HG03066 (cell line): ENCODE data around the gene MYH13.
"Not testable (repeated sequence)": the region's sequence is repeated elsewhere in the genome, so short reads cannot be mapped to it uniquely, and the experiment has no call there.

Experiments used
- ATAC-seq: cut with Tn5 transposase; IDR thresholded peaks from one replicate; pipeline ENCODE4 v1.9.1; 2021; ENCODE audit warnings: low read depth; ENCODE audit not compliant: unreplicated experiment

Gene MYH13

GRCh38 chr17:10306585-10306984 is 66.2 kb downstream of the MYH13 start:
- no peak for ATAC-seq

- ATAC-seq, result no peak
These were observed 67.4 kb downstream of the MYH13 start for GRCh38 chr17:10305398-10305797.

DNA sequence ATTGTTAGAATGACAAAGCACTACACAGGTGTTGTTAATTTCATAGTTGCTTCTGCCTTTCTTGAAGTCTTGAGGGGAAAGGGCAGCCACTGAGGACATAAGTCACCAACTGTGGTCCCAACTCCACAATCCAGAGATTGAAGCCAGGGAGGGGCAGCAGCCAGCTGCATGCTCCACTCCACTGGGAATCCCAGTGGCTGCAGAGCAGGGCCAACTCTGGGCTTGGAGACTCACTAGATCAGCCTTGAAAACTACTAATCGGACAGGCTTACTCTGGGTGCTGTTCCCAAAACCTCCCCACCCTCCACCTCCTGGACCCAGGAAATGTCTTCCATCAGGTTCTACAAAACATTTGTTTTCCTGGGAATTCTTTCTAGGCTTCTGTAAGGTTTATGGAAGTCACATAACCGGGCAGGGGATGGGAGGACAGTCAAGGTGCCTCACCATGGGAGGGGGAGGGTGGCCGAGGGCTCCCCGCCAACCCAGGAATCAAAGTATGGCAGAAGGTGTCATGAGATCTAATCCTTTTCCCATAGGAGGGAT is 68.0 kb downstream of the MYH13 start:
- ATAC-seq, result no peak

GRCh38 chr17:10297691-10298090 is 75.1 kb downstream of the MYH13 start:
- ATAC-seq, result no peak

- no peak for ATAC-seq
These were observed 77.0 kb downstream of the MYH13 start for GRCh38 chr17:10295728-10296343.

DNA sequence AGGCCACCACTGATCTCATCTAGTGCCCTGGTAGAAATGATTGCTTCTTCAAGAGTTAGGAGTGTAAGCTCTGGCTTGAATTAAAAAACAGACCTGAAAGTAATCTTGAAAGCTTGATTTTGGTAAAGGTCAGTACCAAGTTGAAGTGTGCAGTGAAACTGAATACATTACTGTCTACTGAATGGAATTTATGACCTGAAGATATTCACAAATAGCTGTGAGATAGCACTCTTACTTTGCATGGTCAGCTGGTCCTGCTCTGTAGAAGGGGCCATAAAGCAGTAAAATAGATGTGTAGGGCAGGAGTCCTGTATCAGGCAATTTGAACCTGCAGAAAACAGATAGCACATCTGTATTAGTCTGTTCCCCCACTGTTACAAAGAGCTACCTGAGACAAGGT is 78.6 kb downstream of the MYH13 start:
- peak; percentile 59 for ATAC-seq

GRCh38 chr17:10292057-10292937 is 80.5 kb downstream of the MYH13 start:
- ATAC-seq, result no peak

DNA sequence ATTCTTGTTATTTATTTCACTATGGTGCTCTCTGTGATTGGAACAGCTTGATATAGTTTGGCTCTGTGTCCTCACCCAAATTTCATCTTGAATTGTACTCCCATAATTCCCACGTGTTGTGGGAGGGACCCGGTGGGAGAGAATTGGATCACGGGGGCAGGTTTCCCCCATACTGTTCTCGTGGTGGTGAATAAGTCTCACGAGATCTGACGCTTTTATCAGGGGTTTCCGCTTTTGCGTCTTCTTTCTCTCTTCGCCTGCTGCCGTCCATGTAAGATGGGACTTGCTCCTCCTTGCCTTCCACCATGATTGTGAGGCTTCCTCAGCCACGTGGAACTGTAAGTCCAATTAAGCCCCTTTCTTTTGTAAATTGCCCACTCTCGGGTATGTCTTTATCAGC is 81.2 kb downstream of the MYH13 start:
- not testable (repeated sequence) for ATAC-seq

- no peak for ATAC-seq
These were observed 82.8 kb downstream of the MYH13 start for GRCh38 chr17:10290041-10290440.

DNA sequence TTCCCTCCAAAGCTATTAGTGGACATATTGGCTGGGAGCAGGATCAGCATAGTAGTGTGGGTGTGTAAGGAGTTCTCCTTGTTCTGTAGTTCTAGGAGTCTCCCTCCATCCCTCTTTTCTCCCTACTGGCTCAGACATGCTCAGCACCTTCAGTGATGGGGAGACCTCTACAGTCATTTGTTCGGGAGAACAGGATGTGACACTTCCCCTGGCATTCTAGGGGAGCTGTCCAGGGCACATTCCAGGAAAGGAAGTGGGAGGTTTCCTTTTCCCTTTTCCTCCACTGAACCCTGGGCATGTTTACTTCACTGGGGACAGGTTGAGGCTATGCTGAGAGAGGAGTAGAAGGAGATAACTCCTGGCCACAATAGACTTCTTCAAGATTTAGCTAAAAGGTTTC is 86.5 kb downstream of the MYH13 start:
- ATAC-seq, result no peak

- no peak for ATAC-seq
These were observed 86.9 kb downstream of the MYH13 start for GRCh38 chr17:10285896-10286295.

- no peak for ATAC-seq
These were observed 92.7 kb downstream of the MYH13 start for GRCh38 chr17:10280068-10280467.

- ATAC-seq, result no peak
These were observed 94.6 kb downstream of the MYH13 start for GRCh38 chr17:10278218-10278617.

DNA sequence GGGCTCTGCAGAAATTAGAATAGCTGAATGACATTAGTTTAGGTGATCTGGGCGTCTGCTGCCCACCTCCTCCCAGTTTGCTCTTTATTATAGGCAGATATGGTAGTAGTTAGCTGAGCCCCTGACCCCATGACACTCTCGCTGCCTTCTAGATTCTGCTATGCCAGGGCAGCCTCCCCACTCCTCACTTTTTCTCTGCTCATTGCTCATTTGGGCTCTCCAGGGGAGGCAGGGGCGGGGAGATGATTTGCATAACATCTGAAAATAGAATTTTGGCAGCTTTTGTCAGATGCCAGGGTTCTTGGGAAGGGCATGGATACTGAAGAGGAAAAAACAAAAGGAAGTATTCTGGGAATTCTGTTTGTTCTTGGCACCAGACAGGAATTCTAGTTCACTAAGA is 96.4 kb downstream of the MYH13 start:
- no peak for ATAC-seq

- ATAC-seq, result no peak
These were observed 97.4 kb downstream of the MYH13 start for GRCh38 chr17:10275418-10275817.

DNA sequence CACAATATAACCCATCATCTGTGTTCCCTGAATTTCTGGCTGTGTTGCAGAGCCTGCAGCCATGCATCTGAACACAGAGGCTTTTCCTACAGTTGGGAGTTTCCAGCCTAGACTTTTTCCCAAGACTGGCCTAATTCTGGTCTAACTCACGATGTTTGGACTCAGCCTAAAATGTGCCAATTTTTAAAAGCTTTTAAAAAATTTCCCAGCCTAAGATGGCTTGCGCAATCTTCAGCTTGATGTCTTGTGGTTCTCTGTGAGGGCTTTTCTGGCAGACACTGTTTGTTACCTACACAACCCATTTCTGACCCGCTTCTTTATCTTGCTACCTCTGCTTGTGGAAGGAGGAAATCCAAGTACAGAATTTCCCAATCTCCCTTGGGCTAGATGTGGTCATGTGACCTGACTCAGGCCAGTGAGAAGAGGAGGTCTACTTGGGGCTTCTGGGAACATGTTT is 101.7 kb downstream of the MYH13 start:
- ATAC-seq, result no peak

DNA sequence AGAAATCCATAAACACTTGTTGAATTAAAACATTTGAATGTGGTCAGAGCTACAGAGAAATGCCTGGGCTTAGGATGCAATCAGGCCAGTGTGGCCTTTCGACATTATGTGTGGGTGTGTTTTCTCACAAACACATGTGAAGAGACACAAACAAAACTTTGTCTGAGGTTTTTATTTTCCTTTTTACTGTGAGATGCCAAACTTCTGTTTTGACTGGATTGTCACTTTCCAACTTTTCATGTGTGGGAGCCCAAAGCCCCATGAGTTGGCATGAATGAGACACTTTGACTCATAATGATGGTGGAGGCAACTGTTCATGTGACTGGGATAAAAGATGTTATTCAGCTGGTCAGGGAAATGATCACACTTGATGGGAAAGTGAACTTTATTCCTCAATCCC is 102.5 kb downstream of the MYH13 start:
- no peak for ATAC-seq

GRCh38 chr17:10268005-10268404 is 104.8 kb downstream of the MYH13 start:
- ATAC-seq, result no peak

GRCh38 chr17:10266296-10266876 is 106.4 kb downstream of the MYH13 start:
- ATAC-seq, result no peak

DNA sequence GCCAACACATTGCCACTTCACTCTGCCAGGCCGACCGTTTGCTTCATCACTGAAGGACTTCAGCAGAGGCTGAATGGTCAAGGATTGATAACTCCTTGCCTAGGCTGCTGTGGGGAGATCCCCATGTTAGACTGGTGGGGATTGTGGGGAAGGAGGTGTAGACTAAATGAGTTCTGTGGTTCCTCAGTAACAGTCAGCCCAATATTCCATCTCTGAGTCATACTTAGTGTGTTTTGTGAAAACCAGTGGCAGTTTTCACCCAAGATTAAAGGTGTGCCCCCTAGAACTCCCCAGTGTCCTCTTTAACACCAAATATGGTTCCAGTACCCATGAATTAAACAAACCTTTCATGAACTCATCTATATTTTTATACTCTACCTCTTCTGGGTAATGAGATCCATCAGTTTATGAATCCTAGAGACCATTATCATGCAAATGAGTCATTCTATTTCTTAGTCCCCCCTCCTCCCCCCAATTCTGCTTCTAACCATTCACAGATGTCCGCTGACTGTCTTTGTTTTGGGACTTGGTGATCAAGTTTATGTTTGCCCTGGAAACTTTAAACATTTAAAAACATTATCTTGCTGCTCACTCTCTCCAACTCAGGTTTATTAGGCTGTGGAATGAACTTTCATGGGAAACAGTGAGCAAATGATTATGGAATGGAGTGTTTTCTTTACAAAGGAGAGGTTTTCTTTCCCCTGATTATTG is 107.6 kb downstream of the MYH13 start:
- ATAC-seq, result no peak

GRCh38 chr17:10264051-10264450 is 108.8 kb downstream of the MYH13 start:
- no peak for ATAC-seq
